Endothelial cell of umbilical vein (primary cell): ENCODE results near the gene GAL3ST2. TPM values are rescaled to one million over a fixed set of nuclear protein-coding genes. Genes with fewer than 3 reads are reported as not detected.

ENCODE experiments used
- BruUV-seq: library from RNA; stranded (reverse); fragments of 400-500 nt; replicated peaks from 2 replicates; lab custom pipeline; 2021; lab: Mats Ljungman, UMichigan
- CTCF ChIA-PET: fragments of 300-600, 350-600 bp; sonication (Branson Sonifier 250); formaldehyde crosslinking; loops from one replicate; lab custom pipeline; 2021; ENCODE audit warnings: antibody characterized with exemption, inconsistent platforms; lab: Charles Lee
- POLR2A ChIA-PET: fragments of 300-600, 350-600 bp; sonication (Branson Sonifier 250); formaldehyde crosslinking; loops from one replicate; lab custom pipeline; 2021; ENCODE audit warnings: antibody characterized with exemption, inconsistent platforms; lab: Charles Lee
- DNase-seq: peaks from one replicate; pipeline ENCODE4 v3.0.0-alpha.2; 2011; ENCODE audit warnings: low read depth, low spot score
- FAIRE-seq: peaks from 2 replicates; lab custom pipeline; 2011; peaks lifted over from hg19 to GRCh38; lab: Jason Lieb, UNC
- H2AFZ ChIP-seq: 2 replicates; pipeline ENCODE4 v1.6.0; 2012; ENCODE audit warnings: low read depth, low read length, control low read depth, inconsistent platforms
- H3K27ac ChIP-seq: 2 replicates; pipeline ENCODE4 v1.5.1; 2011; ENCODE audit warnings: low read depth, mild to moderate bottlenecking, control low read depth, low read length, moderate library complexity; ENCODE audit not compliant: insufficient read depth
- H3K27me3 ChIP-seq, 2 experiments: 2 replicates each; pipeline versions ENCODE4 v1.6.0 to v1.6.1; 2011; ENCODE audit warnings: low read length in 2 of 2, mixed read lengths in 1 of 2; ENCODE audit not compliant: control insufficient read depth in 2 of 2, insufficient read depth in 2 of 2
- H3K36me3 ChIP-seq, 2 experiments: 2 replicates in 1 of 2; 3 replicates in 1 of 2; pipeline ENCODE4 v1.5.1; 2011; ENCODE audit warnings: low read length in 2 of 2, mild to moderate bottlenecking in 1 of 2, moderate library complexity in 1 of 2; ENCODE audit not compliant: control insufficient read depth in 2 of 2, insufficient read depth in 2 of 2; ENCODE audit errors: extremely low read depth in 1 of 2
- H3K4me1 ChIP-seq: 3 replicates; pipeline ENCODE4 v1.5.1; 2011; ENCODE audit warnings: mild to moderate bottlenecking, low read length; ENCODE audit not compliant: control insufficient read depth, insufficient read depth; ENCODE audit errors: extremely low read depth
- H3K4me2 ChIP-seq: 2 replicates; pipeline ENCODE4 v1.6.1; 2011; ENCODE audit warnings: low read length, control low read depth, mixed read lengths; ENCODE audit not compliant: insufficient read depth
- H3K4me3 ChIP-seq, 3 experiments: fragments of 200-600 bp in 1 of 3; sonication (generic), shearing (Covaris generic) in 1 of 3; replicated peaks in 1 of 3; 2 replicates each; pipeline ENCODE4 v1.5.1; 2011 to 2016; ENCODE audit warnings: control low read depth in 3 of 3, low read length in 3 of 3, mild to moderate bottlenecking in 2 of 3, inconsistent platforms in 1 of 3, low read depth in 1 of 3, moderate library complexity in 1 of 3; ENCODE audit not compliant: insufficient read depth in 1 of 3
- H3K79me2 ChIP-seq: 2 replicates; pipeline ENCODE4 v1.6.0; 2012; ENCODE audit warnings: low read length, inconsistent platforms; ENCODE audit not compliant: control insufficient read depth, insufficient read depth
- H3K9ac ChIP-seq: replicated peaks from 2 replicates; pipeline ENCODE3; 2011; ENCODE audit warnings: low read length, control low read depth; ENCODE audit not compliant: insufficient read depth; ENCODE audit errors: extremely low read depth
- H3K9me1 ChIP-seq: replicated peaks from 3 replicates; pipeline ENCODE4 v1.6.0; 2011; ENCODE audit warnings: mild to moderate bottlenecking, low read length; ENCODE audit not compliant: control insufficient read depth, insufficient read depth; ENCODE audit errors: extremely low read depth
- H3K9me3 ChIP-seq: replicated peaks from 2 replicates; pipeline ENCODE4 v1.5.1; 2012; ENCODE audit warnings: low read length, inconsistent platforms; ENCODE audit not compliant: control insufficient read depth, insufficient read depth
- H4K20me1 ChIP-seq: replicated peaks from 2 replicates; pipeline ENCODE3; 2011; ENCODE audit warnings: mild to moderate bottlenecking, low read length; ENCODE audit not compliant: control insufficient read depth, insufficient read depth; ENCODE audit errors: extremely low read depth
- EZH2 ChIP-seq: IDR thresholded peaks from 2 replicates; pipeline ENCODE4 v1.6.1; 2012; ENCODE audit warnings: borderline replicate concordance, low read depth, mild to moderate bottlenecking, moderate library complexity, low read length, inconsistent platforms; ENCODE audit not compliant: severe bottlenecking
- FOS ChIP-seq: IDR thresholded peaks from 2 replicates; pipeline ENCODE4 v1.6.1; 2011; ENCODE audit warnings: mild to moderate bottlenecking, low read length, moderate library complexity, borderline replicate concordance; ENCODE audit not compliant: insufficient read depth
- GATA2 ChIP-seq: IDR thresholded peaks from 2 replicates; pipeline ENCODE4 v1.7.0; 2011; ENCODE audit warnings: low read depth, mild to moderate bottlenecking, moderate library complexity, mixed read lengths, low read length; ENCODE audit not compliant: insufficient read length, insufficient read depth
- JUN ChIP-seq: IDR thresholded peaks from 2 replicates; pipeline ENCODE4 v1.6.1; 2011; ENCODE audit warnings: borderline replicate concordance, low read depth; ENCODE audit not compliant: insufficient read length, insufficient read depth
- MYC ChIP-seq: IDR thresholded peaks from one replicate; pipeline ENCODE4 v1.6.1; 2011; ENCODE audit warnings: mild to moderate bottlenecking, low read depth, low read length
- POLR2A ChIP-seq: IDR thresholded peaks from 2 replicates; pipeline ENCODE4 v1.6.1; 2012; ENCODE audit warnings: low read depth, mild to moderate bottlenecking, control low read depth, low read length
- POLR2AphosphoS5 ChIP-seq: IDR thresholded peaks from 2 replicates; pipeline ENCODE4 v1.6.1; 2012; ENCODE audit warnings: low read depth, mild to moderate bottlenecking, control low read depth, low read length, moderate library complexity; ENCODE audit not compliant: insufficient read depth
- dilution Hi-C: fragments of 300-500 bp; cut with MboI; formaldehyde crosslinking; loops from one replicate; pipeline ENCODE4 v1.15.0; 2019; ENCODE audit warnings: low sequenced_read_pairs; ENCODE audit not compliant: extremely low pct_ligation_motif_present
- intact Hi-C: fragments of 100-400 bp; cut with micrococcal nuclease; formaldehyde crosslinking; loops from one replicate; pipeline ENCODE4 v1.10.0; 2022
- polyA plus RNA-seq, 4 experiments: library from polyadenylated mRNA; depleted of rRNA in 3 of 4; stranded (reverse) in 3 of 4; unstranded in 1 of 4; fragments of >200 nt; gene quantifications; 2 replicates each; pipeline versions ENCODE4 v1.2.1 to v1.2.3, GENCODE V29; 2011 to 2012; ENCODE audit warnings: missing spikeins in 1 of 4
- total RNA-seq: library from RNA; stranded (reverse); gene quantifications from 2 replicates; pipeline ENCODE4 v1.2.3, GENCODE V29; 2021
- TF ChIP-seq, protein P1 (sequence below): IDR thresholded peaks from 2 replicates; pipeline ENCODE4 v1.6.1; 2011; ENCODE audit not compliant: insufficient read depth, insufficient read length
- TF ChIP-seq, protein P2 (sequence below), 2 donors: IDR thresholded peaks; 1 replicate in 1 of 2; 2 replicates in 1 of 2; pipeline ENCODE4 v1.5.1; 2011; ENCODE audit warnings: low read length in 2 of 2, mild to moderate bottlenecking in 2 of 2, moderate library complexity in 2 of 2, control low read depth in 1 of 2, inconsistent platforms in 1 of 2, low read depth in 1 of 2; ENCODE audit not compliant: insufficient read depth in 1 of 2; ENCODE audit errors: extremely low read depth in 1 of 2

The GAL3ST2 gene
- total and polyA plus RNA-seq, 2 donors (not counting 3 experiments of a cell fraction or from before 2014, with no cell fraction given): not detected

DNA sequence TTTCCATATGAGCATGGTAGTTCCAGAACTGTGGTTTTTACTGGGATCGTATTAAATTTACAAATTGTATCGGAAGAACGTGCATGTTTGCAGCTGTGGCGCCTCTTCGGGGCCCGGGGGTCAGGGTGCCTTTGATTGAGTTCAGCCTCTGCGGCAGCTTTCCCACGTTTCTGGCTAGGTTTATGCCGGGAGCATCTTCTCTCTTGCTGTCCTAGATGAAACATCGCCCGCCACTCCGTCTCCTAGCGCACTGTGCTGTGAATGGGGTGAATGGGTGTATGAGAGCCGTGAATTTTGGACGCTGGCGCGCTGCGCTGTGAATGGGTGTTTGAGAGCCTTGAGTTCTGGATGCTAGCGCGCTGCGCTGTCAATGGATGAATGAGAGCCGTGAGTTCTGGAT, 69.8 kb downstream of the GAL3ST2 start:
- no peaks in the 10 kb centered on the region for H3K9me3 ChIP-seq
- H3K27me3 ChIP-seq: peaks cover 0 to 4% of the 10 kb centered on the region in 2 experiments
- H3K4me1 ChIP-seq: peaks cover 7% of the 10 kb centered on the region
- intact Hi-C loops: no loop called here
- H3K4me2 ChIP-seq: no peak overlapping the region
- dilution Hi-C loops: no loop called here
- ChIA-PET POLR2A (no interaction called here), CTCF (no interaction called here)
- FAIRE-seq (no peak), DNase-seq (no peak)
- H3K9ac ChIP-seq: no peak overlapping the region
- no peaks in the 10 kb centered on the region for H3K79me2 ChIP-seq
- no peak for TF ChIP-seq GATA2
- no peak for TF ChIP-seq JUN
- TF ChIP-seq, protein P1, sequence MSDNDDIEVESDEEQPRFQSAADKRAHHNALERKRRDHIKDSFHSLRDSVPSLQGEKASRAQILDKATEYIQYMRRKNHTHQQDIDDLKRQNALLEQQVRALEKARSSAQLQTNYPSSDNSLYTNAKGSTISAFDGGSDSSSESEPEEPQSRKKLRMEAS: no peak
- no peak for TF ChIP-seq POLR2AphosphoS5
- no peak for TF ChIP-seq EZH2
- TF ChIP-seq POLR2A: no peak
- TF ChIP-seq, protein P2, sequence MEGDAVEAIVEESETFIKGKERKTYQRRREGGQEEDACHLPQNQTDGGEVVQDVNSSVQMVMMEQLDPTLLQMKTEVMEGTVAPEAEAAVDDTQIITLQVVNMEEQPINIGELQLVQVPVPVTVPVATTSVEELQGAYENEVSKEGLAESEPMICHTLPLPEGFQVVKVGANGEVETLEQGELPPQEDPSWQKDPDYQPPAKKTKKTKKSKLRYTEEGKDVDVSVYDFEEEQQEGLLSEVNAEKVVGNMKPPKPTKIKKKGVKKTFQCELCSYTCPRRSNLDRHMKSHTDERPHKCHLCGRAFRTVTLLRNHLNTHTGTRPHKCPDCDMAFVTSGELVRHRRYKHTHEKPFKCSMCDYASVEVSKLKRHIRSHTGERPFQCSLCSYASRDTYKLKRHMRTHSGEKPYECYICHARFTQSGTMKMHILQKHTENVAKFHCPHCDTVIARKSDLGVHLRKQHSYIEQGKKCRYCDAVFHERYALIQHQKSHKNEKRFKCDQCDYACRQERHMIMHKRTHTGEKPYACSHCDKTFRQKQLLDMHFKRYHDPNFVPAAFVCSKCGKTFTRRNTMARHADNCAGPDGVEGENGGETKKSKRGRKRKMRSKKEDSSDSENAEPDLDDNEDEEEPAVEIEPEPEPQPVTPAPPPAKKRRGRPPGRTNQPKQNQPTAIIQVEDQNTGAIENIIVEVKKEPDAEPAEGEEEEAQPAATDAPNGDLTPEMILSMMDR (IDR thresholded peaks at IDR 0.05; ENCODE audit: extremely low read depth in 1 of 2, insufficient read depth in 1 of 2, low read depth in 1 of 2, low read length in 2 of 2): no peak
- TF ChIP-seq FOS: no peak
- no peak for TF ChIP-seq MYC
- H3K9me1 ChIP-seq: no peaks in the 10 kb centered on the region
- H2AFZ ChIP-seq: no peak overlapping the region
- no peak overlapping the region for H3K27ac ChIP-seq
- no peaks in the 10 kb centered on the region for H4K20me1 ChIP-seq
- BruUV-seq: no TSS peak
- no peaks in the 10 kb centered on the region for H3K36me3 ChIP-seq
- H3K4me3 ChIP-seq: no peak overlapping the region
